Measurements from ENCODE around the gene KNDC1. TPM values are rescaled to one million over a fixed set of nuclear protein-coding genes. Genes with fewer than 3 reads are reported as not detected.

Gene KNDC1
- total and polyA plus RNA-seq, 12 donors: 1.0 to 93.4 (median 39.0) TPM

DNA sequence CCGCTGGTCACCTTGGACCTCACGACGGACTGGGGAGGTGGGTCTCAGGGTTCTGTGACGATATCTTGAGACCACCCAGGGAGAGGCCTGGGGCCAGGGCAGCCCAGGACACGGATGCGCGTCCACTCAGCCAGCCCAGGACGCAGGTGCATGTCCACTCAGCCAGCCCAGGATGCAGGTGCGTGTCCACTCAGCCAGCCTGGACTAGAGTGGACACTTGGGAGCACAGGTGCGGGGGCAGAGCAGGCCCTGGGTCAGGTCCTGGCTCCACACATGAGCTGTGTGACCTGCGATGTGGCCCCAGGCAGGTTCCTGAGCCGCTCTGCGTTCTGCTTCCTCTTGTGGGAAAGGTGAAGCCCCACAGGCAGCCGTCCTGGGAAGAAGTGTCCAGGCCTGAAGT lies 22.2 kb downstream of the KNDC1 start:
- 67 to 80% (median 73%) methylated on average over 2 to 14 of the region's 14 CpGs for whole genome bisulfite sequencing, 4 donors
- no peak for DNase-seq
- no peak overlapping the region for H3K27ac ChIP-seq
- TF ChIP-seq, protein P1, sequence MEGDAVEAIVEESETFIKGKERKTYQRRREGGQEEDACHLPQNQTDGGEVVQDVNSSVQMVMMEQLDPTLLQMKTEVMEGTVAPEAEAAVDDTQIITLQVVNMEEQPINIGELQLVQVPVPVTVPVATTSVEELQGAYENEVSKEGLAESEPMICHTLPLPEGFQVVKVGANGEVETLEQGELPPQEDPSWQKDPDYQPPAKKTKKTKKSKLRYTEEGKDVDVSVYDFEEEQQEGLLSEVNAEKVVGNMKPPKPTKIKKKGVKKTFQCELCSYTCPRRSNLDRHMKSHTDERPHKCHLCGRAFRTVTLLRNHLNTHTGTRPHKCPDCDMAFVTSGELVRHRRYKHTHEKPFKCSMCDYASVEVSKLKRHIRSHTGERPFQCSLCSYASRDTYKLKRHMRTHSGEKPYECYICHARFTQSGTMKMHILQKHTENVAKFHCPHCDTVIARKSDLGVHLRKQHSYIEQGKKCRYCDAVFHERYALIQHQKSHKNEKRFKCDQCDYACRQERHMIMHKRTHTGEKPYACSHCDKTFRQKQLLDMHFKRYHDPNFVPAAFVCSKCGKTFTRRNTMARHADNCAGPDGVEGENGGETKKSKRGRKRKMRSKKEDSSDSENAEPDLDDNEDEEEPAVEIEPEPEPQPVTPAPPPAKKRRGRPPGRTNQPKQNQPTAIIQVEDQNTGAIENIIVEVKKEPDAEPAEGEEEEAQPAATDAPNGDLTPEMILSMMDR (IDR thresholded peaks at IDR 0.05): no peak
- TF ChIP-seq POLR2A (IDR thresholded peaks at IDR 0.05): no peak
- H3K36me3 ChIP-seq (replicated peaks in 1 of 2): no peaks in the 10 kb centered on the region
- no peak overlapping the region for H3K4me3 ChIP-seq
- H3K4me1 ChIP-seq (replicated peaks in 1 of 2): no peaks in the 10 kb centered on the region
- intact Hi-C loops (cut with DNase I): no loop called here
- no peaks in the 10 kb centered on the region for H3K27me3 ChIP-seq
- H3K9me3 ChIP-seq (replicated peaks in 1 of 3): no peaks in the 10 kb centered on the region

DNA sequence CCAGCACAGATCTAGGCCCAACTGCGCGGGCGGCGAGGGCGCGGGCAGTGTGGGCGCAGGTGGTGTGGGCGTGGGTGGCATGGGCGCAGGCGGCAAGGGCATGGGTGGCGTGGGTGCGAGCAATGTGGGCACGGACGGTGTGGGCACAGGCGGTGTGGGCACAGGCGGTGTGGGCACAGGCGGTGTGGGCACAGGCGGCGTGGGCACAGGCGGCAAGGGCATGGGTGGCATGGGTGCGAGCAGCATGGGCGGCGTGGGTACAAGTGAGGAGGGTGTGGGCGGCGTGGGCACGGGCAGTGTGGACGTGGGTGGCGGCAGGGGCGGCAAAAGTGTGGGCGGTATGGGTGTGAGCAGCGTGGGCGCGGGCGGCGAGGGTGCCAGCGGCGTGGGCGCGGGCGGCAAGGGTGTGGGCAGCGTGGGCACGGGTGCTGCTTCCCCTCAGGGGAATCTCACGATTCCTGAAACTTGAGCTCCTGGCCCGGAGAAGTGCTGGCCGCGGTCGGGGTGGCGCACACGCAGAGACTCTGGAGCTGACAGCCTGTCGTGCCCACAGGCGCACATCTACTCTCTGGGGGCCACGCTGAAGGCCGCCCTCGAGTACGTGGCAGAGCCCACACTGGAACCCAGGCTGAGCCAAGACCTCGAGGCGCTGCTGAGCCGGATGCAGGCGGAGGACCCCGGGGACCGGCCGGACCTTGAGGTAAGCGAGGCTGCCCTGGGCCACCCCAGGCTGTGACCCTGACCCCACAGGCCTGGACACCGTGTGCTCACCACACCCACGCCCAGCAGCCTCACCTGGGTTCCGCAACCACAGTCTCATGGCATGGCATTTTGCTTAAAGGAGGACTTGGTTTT lies 23.0 kb downstream of the KNDC1 start:
- Histone ChIP-seq H3K4me1 (replicated peaks in 1 of 2) (no peaks in the 10 kb centered on the region), H3K9me3 (replicated peaks in 1 of 3) (no peaks in the 10 kb centered on the region), H3K27me3 (no peaks in the 10 kb centered on the region), H3K27ac (no peak overlapping the region), H3K4me3 (no peak overlapping the region), H3K36me3 (replicated peaks in 1 of 2) (no peaks in the 10 kb centered on the region)
- WGBS, 4 donors: 84 to 90% (median 87%) methylated on average over 46 to 66 of the region's 66 CpGs
- DNase-seq: no peak
- intact Hi-C loops (cut with DNase I): no loop called here
- TF ChIP-seq, protein P1 (IDR thresholded peaks at IDR 0.05): no peak
- TF ChIP-seq POLR2A (IDR thresholded peaks at IDR 0.05): no peak

DNA sequence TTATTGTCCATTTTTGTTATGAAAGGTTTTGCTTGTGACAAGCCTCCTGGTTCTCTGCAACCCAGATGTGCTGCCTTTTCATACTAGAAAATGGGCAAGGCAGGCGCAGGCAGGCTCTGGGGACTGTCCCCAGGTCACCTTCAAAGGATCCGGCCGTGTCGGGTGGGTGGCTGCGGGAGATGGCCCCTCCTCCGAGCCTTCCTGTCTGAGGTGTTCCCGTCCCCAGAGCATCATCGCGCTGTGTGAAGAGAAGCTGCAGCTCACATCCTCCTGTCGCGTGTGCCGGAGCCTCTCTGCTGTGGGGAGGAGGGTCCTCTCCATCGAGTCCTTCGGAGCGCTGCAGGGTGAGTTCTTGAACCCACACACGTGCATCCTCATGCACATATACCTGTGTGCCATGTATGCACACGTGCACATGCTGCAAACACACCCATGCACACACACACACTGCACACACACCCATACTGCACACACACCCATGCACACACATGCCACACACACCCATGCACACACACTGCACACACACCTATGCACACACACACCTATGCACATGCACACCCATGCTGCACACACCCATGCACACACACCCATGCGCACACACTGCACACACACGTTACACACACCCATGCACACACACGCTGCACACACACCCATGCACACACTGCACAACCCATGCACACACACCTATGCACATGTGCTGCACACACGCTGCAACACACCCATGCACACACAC lies 23.8 kb downstream of the KNDC1 start:
- Histone ChIP-seq H3K27ac (no peak overlapping the region), H3K36me3 (replicated peaks in 1 of 2) (no peaks in the 10 kb centered on the region), H3K9me3 (replicated peaks in 1 of 3) (no peaks in the 10 kb centered on the region), H3K4me3 (no peak overlapping the region), H3K27me3 (no peaks in the 10 kb centered on the region), H3K4me1 (replicated peaks in 1 of 2) (no peaks in the 10 kb centered on the region)
- intact Hi-C loops (cut with DNase I): no loop called here
- DNase-seq: no peak
- WGBS, 4 donors: 87 to 91% (median 87%) methylated on average over 12 to 21 of the region's 21 CpGs
- TF ChIP-seq, protein P1 (IDR thresholded peaks at IDR 0.05): no peak
- TF ChIP-seq POLR2A (IDR thresholded peaks at IDR 0.05): no peak

DNA sequence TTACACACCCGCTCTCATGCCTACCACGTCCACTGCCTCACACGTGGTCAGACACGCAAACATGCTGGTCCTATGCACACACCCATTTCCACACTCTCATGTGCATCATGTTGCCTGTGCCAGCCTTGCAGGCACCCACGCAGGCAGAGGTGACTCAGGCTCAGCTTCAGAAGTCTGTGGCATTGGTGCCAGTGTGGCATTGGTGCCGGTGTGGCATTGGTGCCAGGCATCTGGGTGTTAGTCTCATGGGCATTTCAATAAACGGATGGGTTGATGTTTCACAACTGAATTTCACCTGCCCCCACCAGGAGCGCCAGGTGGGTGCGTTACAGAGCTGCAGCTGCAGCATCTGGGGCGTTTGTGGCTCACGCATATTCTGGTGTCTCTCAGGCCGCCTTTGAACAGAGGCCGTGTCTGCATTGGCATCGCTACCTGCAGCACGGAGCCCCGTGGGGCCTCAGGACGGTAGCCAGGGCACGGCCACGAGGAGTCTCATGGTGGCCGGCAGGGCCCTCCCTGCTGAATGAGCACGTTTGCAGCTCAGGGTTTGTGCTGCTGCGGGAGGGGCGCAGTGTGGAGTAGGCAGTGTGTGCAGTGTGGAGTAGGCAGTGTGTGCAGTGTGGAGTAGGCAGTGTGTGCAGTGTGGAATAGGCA lies 24.7 kb downstream of the KNDC1 start:
- 79 to 93% (median 85%) methylated on average over 14 to 23 of the region's 23 CpGs for WGBS, 4 donors
- TF ChIP-seq, protein P1 (IDR thresholded peaks at IDR 0.05): no peak
- no peak for TF ChIP-seq POLR2A (IDR thresholded peaks at IDR 0.05)
- Histone ChIP-seq H3K4me1 (replicated peaks in 1 of 2) (no peaks in the 10 kb centered on the region), H3K4me3 (no peak overlapping the region), H3K27ac (no peak overlapping the region), H3K27me3 (no peaks in the 10 kb centered on the region), H3K9me3 (replicated peaks in 1 of 3) (no peaks in the 10 kb centered on the region), H3K36me3 (replicated peaks in 1 of 2) (no peaks in the 10 kb centered on the region)
- DNase-seq: no peak
- intact Hi-C loops (cut with DNase I): no loop called here

Measured in adrenal gland (tissue), 12 donors.